PC-9 (cell line): ENCODE results near the gene RBMS1.

Source experiments
- EZH2 ChIP-seq: fragments of 200-600 bp; sonication (generic); IDR thresholded peaks from 2 replicates; pipeline ENCODE4 v1.8.0; 2017; ENCODE audit warnings: antibody characterized with exemption, low read depth
- TF ChIP-seq, protein P1 (sequence below): fragments of 200-600 bp; sonication (generic); conservative IDR thresholded peaks from 2 replicates; pipeline ENCODE4 v1.6.1; 2017; ENCODE audit warnings: mixed run types, antibody characterized with exemption, mild to moderate bottlenecking, moderate library complexity

DNA sequence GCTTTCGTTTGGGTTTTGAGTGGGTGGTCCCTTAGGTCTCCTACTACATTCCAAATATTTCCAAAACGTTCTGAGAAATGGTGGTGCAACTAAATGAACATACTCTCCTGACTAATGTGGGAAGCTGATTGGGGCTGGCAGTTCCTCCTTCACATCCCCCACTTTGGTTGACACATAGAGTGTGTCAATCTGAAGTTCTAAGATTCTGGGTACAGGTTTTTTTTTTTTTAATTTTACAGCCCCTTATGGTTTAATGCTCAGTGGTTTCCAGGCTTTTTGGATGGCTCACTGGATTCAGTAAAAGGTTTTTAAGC, 235.2 kb downstream of the RBMS1 start:
- TF ChIP-seq, protein P1, sequence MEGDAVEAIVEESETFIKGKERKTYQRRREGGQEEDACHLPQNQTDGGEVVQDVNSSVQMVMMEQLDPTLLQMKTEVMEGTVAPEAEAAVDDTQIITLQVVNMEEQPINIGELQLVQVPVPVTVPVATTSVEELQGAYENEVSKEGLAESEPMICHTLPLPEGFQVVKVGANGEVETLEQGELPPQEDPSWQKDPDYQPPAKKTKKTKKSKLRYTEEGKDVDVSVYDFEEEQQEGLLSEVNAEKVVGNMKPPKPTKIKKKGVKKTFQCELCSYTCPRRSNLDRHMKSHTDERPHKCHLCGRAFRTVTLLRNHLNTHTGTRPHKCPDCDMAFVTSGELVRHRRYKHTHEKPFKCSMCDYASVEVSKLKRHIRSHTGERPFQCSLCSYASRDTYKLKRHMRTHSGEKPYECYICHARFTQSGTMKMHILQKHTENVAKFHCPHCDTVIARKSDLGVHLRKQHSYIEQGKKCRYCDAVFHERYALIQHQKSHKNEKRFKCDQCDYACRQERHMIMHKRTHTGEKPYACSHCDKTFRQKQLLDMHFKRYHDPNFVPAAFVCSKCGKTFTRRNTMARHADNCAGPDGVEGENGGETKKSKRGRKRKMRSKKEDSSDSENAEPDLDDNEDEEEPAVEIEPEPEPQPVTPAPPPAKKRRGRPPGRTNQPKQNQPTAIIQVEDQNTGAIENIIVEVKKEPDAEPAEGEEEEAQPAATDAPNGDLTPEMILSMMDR: no peak
- TF ChIP-seq EZH2: no peak
